Activated naive CD4-positive, alpha-beta T cell (primary cell): ENCODE data around the gene FRMD3.

Experiments used
- DNase-seq, 4 experiments: peaks; one replicate each; lab custom pipeline; 2025; lab: John Stamatoyannopoulos, UW

FRMD3 gene

GRCh38 chr9:83538172-83538889, at the start of gene FRMD3:
Gene FRMD3, minus strand, starts transcription at chr9:83538401. Its CDS starts 170 bp downstream, at chr9:83538231.
- no peak for DNase-seq

DNA sequence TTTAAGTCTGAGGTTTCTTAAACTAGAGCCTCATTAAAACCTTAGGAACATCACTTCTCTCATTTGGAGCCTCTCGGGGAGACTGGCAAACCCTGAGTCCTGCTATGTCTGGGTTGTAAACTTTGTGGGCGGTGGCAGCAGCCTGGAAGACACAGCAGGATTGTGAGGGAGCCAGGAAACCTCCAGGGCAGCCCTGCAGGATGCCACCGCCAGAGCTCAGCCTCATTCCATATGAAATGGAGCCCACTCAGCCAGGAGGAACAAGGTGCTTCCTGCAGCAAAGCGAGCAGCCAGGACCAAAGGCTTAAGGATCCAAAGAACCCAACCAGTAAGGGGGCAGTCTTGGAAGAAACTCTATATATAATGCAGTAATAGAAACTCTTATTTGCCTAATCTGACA, 46.8 kb upstream of the FRMD3 start:
- DNase-seq, result no peak

DNA sequence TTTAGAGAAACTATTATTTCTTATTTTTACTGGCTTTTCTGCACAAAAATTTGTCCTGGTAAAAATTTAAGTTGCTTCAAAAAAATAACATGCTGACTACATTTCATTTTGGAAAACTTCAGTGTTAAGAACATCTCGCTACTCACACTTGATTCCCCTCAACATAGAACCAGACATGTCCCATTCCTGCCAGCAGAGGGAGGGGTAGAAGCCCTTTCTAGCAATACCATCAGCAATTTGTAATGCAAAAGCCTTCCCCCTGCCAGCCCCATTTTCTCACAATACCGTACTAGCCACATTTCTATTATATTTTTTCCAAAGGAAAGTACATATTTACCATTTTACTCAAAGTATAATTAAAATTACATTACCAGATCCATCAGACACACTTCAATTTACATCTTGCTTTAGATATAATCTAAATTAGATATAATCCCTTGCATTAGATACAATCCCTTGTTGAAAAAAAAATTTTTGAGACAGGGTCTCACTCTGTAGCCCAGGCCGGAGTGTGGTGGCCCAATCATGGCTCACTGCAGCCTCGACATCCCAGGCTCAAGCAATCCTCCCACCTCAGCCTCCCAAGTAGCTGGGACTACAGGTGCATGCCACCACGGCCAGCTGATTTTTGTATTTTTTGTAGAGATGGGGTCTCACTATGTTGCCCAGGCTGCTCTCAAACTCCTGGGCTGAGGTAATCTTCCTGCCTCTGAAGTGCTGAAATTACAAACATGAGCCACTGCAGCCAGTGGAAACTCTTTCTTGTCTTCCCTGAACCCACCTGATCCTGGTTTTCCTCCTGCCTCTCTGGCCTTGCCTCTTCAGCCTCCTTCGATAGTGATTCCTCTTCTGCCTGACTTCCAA, 45.2 kb upstream of the FRMD3 start:
- no peak for DNase-seq

GRCh38 chr9:83582029-83582428, 43.8 kb upstream of the FRMD3 start:
- no peak for DNase-seq

DNA sequence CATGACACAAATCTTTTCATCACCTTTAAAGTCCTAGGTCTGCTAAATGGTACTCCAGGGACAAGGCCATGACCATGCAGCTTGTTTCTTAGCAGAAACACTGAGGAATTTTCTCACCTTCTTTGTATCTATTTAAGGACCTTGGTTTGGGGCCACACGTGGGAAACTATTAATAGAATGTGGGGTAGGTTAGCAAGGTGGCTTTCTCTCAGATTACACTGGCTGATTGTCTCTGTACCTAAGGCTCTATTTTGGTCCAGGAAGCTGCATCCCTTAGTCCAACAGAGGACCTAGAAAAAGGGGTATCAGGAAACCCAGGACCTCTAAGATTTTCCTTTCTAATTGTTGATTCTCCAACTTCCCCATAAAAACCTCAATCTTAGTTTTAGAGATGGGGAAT, 36.3 kb upstream of the FRMD3 start:
- no peak for DNase-seq

DNA sequence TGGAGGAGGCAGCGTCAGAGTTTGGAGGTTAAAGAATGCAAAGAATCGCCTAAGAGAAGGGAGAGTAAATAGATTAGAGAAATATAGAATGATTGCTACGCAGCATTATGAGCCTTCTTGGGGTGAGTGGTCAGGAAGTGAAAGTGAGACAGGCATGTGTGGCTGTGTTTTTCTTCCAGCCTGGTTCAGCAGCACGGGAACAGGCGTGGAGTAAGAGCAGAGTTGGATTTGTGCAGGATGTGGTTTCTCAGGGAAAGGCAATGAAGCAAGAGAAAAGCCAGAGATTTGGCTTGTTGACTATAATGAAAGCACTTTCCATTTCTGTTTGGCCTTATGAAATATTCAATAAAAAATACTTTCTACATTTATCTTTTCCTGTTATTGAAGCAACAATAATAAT, 34.3 kb upstream of the FRMD3 start:
- no peak for DNase-seq

DNA sequence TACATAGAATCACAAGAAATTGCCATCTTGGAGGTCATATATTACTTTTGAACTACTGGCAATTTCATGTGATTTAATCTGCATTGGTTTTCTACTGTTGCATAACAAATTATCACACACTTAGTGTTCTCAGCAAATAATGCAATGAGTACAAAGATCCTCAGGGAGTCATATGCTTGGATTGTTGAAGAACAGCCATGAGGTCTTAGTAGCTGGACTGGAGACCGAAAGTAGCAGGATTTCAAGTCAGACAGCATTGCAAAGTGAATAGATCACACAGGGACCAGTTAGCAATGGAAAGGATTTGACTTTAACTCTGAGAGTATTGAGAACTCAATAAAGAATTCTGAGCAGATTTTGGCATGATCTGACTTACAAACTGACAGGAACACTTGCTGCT, 32.2 kb upstream of the FRMD3 start:
- DNase-seq, result no peak

GRCh38 chr9:83569326-83569725, 31.1 kb upstream of the FRMD3 start:
- no peak for DNase-seq

DNA sequence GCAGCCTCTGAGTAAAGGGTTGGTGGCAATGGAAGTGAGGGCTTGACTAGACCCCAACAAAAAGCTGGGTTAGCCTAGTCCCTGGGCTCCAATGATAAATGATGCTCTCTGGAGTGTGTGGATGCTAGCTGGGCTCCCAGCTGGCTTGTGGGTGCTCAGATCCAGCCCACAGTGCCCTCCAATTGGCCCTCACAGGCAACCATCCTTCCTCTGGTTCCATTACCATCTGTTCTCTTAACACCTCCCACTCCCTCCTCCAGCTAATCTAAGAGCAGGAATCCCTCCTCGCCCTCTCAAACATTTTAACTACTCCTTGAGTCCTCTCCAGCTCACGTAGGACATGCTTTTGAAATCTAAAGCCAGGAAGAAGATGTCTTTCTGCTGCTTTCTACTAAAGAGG, 25.2 kb upstream of the FRMD3 start:
- DNase-seq, result no peak

DNA sequence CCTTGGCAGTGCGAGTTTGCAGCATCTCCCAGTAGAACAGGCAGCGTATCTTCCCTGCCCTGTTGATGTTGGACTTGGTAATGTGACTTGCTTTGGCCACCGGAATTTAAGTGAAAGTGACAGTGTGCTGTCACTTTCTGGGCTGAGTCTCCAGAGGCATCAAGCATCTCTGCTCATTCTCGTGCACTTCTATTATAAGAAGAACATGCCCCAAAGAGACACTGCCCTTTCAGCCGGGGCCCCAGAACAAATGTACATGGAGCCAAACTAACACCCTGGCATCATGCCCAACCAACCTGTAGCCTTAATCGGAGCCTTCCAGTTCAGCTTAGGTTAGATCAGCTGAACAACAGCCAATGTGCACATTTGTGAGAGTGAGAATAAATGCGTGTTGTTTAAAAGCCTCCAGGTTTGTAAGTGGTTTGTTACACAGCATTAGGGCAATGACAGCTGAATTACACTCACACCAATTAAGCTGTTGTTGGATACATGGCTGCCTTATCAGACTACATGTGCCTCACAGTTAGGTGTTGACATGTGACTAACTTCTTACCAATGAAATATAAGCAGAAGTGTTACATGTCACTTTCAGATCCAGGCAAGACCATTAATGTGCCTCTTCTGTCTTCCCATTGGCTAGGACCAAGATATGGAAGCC, 22.1 kb upstream of the FRMD3 start:
- DNase-seq, result no peak

- DNase-seq, result no peak
These were observed 19.6 kb upstream of the FRMD3 start for GRCh38 chr9:83557771-83558170.

GRCh38 chr9:83557317-83557716, 19.1 kb upstream of the FRMD3 start:
- no peak for DNase-seq

DNA sequence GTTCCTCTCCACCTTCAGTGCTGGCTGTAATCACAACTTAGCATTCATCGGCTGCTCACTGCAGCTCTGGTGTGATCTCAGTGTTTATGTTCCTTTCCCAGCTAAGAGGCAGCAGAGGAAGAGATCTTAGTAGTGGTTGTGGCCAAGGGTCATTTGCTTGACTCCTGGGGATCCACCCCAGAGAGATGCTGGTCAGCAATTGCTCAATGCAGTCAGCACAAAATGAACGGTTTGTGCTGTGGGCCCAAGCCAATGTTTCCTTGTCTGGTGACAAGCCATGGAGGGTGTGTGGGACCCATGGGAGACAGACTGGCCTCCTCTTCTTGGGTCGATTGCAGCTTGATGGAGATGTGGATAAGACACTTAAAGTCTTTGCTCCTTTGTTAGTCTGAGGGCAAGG, 16.1 kb upstream of the FRMD3 start:
- no peak for DNase-seq

DNA sequence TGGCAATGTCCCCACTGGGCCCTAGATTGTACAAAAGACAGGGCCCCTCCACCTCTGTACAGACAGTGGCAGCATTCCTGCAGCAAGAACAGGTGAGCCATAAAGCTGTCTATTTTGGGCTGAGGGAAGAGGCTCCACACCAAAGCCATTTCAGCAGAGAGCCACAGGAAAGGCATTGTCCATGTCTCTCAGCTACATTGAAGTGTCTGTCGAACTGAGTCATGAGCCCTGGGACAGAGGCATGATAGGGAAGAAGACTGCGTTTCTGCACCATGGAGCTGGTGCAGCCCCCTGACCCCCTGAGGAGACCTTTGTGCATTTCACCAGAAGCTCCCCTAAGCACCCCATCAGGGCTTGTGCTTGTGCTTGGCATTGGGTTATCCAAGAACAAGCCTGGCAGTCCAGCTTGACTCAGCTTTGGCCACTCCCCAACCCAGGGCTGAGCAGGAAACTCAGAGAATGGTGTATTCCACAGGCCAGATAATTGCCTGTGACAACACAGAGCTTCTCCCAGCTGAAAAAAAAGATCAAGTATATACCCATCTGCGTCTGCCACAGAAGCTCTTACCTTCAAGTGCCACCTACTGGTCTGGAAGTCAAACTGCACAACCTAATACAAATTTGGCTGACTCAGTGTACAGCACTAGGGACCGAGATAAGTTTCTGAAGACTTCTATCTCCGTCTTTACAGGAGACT, 5.9 kb upstream of the FRMD3 start:
- no peak for DNase-seq

DNA sequence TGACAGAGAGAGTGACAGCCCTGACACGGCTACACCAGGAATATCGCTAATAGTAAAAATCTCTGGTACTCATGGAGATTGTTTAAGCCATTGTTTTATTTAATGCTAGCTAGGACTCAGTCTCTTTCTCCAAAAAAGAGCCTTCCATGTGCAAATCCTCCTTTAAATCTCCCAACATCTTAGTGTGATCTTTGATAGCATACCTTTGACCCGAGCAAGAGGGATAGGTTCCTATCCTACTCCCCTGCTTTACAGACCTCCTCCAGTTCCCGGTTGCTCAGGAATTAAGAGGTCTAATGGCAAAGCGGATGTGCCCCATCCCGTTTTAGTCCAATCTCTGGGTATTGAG, 663 bp upstream of the FRMD3 start:
- DNase-seq, result no peak

DNA sequence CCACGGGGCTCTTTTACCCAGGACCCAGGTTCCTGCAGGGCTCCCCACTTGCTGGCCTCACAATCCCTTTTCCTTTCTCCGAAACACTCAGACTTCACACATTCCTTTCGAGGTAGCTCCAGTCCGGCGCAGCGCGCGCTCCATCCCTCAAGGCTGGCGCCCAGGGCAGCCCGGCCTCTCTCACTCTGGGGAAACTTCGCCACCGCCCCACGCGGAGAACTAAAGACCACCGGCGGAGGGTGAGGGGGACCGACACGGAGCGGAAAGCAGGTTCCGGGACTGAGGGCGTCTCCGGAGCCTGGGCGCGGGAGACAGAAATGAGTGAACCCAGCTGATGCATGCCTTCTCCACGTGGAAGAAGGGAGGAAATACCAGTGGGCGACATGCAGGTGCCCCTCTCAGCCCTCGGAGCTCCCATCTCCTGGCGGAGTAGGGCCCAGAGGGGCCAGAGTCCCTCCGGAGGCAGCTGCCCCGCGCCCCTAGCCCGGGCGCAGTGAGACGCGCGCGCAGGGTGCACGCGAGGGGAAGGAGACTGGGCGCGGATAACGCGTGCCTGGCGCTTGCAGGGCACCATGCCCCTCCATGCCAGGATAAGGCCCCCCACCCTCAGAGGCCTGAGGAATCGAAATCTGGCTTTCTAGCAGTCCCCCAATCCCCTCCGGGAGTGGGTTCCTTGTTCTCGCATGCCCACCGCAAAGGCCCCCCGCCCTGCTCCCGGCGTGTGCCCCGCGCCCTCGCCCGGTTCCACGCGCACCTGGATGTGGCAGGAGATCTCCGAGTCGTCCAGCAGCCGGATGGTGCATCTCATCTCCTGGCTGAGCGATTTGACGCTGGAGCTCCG, 650 bp downstream of the FRMD3 start:
- DNase-seq, result no peak

DNA sequence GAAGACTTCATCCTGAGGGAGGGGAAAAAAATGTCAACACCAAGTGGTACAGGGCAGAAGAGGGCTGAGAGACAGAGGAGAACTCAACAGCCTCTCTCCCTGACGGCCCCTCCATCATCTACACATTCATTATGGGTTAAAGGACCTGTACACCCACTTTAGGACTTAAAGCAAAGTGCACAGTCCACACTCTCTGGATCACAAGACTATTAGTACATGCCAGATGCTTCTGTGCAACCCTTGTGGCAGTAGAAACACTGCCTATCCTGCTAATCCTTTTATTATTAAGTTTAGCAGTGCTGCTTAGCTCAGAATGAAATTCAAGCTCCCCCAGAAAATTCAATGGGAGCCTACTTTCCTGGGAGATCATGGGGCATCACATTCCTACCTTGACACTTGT, 1.9 kb downstream of the FRMD3 start:
- no peak for DNase-seq

DNA sequence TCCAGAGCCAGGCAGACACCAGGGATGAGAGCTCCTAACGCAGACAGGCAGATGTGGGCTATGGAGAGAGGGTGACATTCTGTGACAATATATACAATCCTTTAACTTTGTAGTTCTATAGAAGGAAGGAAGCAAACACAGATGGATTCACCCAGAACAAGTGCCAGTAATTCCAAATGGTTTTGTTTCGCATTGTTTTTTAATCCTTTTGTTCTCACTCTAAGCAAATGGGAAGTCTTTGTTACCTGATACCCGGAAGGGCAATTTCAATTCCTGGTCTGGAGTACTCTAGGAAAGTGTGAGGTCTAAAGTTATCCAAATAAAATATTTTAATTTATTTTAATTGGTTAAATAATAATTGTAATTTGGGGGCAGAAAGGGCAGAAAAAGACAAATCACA, 2.5 kb downstream of the FRMD3 start:
- DNase-seq, result no peak

- DNase-seq, result no peak
These were observed 4.9 kb downstream of the FRMD3 start for GRCh38 chr9:83533296-83533695.

GRCh38 chr9:83526901-83527300, 11.3 kb downstream of the FRMD3 start:
- no peak for DNase-seq

- DNase-seq, result no peak
These were observed 12.0 kb downstream of the FRMD3 start for GRCh38 chr9:83526211-83526610.

- no peak for DNase-seq
These were observed 14.5 kb downstream of the FRMD3 start for GRCh38 chr9:83523684-83524083.
